HG02884 (cell line): Measurements from ENCODE around the gene RAX2.

Experiments
- ATAC-seq: cut with Tn5 transposase; IDR thresholded peaks from one replicate; pipeline ENCODE4 v1.9.1; 2021; ENCODE audit warnings: mild to moderate bottlenecking, moderate library complexity; ENCODE audit not compliant: unreplicated experiment

The RAX2 gene

DNA sequence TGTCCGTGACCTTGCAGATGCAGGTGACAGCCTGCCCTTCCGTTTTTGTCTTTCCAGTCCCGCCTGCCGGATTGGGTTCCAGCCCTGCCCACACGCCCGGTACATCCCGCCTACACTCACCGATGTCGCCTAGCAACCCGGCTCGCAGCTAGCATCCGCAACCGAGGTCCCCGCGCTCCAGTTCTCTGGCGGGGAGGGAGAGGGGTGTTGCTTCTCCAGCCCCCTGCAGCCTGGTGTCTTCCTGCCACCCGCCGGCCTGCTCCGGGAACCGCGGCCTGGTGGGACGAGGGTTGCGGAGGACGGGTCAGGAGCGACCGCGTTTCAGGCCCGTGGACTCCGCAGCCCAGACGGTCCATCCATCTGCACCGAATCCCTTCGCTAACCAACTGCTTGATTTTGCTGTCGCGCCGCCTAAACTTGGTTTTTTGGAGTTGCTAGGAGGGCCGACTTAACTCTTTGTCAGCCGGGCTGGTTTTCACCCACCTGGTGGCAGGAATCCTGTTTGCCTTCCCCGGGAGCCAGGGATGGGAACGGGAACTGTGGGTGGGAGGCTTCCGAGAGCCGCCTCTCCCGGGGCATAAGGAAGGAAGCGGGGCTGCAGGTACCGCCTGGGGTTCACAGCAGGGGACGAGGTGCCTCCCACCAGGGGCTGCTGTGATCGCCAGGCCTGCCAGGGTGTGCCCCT lies 29.5 kb upstream of the RAX2 start:
- ATAC-seq, result no peak

DNA sequence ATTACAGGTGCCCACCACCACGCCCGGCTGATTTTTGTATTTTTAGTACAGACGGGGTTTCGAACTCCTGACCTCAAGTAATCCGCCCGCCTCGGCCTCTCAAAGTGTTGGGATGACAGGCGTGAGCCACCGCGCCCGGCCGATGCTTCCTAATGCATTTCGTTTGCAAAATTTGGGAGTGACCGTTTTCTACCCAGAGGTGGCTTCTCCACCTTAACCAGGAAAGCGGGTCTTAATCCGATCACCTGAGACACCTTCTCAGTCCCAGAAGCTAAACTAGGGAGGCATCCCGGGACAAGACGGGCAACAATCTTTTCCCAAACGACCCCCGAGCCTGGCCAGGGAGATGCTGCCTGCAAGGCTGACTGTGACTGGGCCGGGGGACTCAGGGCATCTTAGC lies 29.0 kb upstream of the RAX2 start:
- ATAC-seq, result no peak

DNA sequence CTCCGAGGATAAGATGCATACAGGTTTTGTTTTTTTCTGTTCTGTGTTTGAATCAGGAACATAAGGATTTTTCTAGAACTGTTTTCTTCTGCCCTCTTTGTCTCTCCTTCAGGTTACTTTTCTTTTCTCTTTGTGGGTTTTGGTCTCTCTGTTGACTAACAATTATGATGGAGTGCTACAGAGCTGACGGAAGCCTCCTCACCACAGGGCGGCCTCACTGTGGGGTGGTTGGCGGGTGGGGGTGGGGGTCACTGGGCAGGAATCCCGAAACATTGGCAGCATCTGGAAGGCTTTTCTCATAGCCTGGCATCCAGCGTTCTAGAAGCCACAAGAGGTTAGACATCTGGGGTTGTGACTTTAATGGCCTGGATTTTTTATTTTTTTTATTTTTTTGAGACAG lies 26.1 kb upstream of the RAX2 start:
- ATAC-seq, result no peak

DNA sequence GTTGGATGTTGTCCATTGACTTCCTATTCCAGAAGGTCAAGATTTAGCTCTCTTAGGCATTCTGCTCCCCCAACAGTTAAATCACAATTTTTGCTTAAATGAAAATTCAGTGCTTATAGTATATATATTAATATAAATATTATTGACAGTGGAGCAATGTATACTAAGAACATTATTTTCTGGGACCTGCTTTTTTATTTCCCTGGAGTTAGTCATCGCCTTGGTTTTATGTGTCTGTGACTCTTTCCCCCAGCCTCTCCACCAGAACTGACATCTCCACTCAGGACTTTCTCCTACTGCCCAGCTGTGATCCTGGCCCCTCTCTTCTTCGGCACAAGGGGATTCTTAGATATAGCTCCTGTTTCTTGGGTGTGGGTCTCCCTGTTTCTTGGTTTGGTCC lies 24.3 kb upstream of the RAX2 start:
- no peak for ATAC-seq

DNA sequence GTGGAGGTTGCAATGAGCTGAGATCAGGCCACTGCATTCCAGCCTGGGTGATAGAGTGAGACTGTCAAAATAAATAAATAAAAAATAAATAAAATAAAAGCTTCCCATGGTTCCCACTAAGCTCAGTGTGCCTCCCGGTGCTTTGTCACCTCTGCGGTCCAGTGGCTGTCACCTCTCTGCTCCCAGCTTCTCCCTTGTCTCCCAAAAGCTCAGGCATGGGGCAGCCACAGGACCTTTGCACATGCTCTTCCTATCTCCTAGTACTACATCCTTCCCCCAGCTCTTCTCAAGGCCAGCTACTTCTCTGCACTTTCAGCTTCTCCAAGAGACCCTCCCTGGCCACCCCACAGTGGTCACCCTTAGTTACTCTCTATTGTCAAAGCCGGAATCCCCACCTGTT lies 21.8 kb upstream of the RAX2 start:
- no peak for ATAC-seq

DNA sequence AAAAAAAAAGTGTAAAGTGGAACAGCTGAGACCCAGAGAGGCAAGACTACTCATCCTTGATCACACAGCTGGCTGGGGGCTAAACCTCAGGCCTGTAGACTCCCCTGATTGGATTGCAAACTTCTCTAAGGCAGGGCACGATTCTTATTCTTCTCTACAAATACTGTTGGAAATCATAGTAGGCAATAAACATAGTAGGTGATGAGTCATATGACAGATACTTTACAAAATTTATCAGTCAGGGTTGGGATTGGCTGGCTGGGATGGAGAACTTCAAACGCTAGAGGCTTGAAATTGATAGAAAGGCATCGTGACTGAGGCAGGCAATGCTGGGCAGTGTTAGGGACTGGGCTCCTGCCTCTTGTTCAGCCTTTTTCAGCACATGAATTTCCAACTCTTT lies 20.1 kb upstream of the RAX2 start:
- ATAC-seq, result no peak

DNA sequence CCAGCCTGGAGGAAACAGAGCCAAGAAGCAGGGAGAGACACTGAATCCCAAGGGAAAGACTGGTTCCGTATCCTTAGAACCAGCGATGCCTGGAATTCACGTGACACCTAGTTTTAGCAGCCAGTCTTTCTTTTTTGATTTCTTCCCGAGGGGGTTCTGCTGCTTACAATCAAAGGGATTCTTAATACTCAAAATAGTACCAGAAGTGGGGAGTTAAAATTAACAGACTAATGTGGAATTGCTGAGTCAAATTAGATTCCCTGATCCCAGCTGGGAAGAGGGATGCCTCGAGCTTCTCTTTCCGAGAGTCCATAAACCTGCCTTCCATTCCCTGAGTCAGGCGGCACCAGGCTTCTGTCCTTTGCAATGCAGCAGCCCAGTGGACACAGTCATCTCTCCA lies 18.9 kb upstream of the RAX2 start:
- no peak for ATAC-seq

DNA sequence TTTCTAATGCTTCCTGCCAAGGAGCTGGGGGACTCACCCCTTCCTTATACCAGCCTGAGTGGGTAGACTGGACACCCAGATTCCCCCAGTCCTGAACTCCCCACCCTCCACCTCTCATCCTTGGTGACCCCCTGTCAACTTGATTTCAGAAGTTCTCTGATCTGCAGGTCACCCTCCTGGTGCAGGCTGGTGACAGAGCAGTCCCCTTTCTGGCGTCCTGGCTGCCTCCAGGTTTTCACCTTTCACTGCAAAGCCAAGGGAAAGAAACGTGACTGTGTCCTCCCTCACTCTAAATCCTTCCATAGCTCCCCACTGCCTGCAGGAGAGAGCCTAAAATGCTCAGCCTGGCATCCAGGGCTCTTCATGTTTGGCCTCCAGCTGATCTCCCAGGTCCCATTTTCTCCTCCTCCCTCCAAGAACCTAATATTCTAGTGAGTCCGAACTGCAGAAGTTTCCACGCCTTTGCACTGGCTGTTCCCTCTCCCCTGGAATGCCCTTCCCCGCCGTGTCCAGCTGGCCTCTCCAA lies 18.2 kb upstream of the RAX2 start:
- no peak for ATAC-seq

DNA sequence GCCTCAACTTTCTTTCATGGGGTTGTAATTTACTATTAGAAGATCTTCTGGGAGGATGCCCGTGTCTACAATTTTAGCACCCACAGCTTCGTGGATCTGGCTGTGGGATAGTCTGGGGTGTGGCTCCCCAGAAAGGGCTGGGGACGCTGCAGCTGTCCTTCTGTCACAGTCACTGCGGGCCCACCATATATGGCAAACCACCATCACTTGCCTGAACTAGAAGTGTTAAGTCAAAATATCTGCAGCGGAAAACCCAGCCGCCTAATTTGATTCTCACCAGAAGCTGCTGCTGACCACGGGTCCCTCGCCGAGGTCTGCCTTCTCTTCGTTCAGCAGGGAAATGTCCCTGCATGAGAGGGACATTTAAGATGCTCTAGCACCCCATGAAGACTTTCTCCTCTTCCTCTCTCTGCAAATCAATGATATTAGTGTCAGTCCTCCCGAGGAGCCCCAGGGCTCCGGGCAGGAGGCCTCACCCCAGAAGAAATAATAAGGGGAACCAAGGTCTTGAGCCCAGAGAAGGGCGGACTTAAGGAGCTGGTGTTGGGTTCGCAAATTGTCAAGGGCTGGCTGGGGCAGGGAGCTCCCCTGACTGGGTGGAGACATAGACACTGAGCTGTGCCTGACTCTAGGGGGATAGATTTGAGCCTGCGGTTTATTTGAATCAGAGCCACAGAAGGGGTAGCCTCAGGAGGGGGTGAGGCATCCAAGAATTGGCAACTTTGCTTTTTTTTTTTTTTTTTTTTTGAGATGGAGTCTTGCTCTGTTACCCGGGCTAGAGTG lies 17.2 kb upstream of the RAX2 start:
- ATAC-seq, result no peak

DNA sequence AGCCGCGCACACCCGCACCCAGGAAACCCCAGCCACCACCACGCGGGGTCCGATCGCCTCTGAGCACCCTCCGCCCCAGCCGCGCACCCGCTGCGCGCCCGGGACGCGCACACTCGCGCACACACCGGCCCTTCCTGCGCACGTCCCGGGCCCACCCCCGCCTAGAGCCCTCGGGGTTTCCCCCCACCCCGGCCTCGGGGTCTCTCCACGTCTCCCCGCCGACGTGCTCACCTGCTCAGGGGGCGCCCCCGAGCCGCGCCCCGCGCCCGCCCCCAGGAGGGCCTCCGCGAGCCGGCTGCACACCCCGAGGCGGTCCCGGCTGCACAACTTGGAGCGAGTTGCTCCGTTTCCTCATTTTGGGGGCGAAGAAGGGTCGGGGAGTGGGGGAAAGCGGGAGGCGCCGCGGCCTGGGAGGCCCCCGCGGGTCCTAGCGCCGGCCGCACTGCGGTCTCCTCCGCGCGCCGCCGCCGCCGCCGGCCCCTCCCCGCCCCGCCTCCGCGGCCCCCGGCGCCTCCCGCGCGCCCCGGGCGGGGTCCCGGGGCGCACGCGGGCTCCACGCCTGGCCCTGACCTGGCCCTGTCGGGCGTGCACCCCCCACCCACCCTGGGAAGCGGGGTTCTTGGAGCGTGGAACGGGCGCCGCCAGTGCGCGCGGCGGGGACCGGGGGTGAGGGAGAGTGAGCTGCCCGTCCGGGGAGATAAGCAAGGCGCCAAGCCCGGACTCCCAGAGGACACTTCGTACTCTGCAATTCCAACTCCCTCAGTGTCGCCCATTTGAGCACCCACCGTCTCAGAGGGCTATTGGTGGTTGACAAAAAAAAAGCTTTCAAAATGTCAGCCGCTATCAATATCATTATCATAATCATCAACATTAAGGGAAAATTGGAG lies 14.2 kb upstream of the RAX2 start, which contains the start of gene MATK:
MATK (minus strand) TSS at position 444 of the 887 bp plus-strand sequence. CDS start 1,246 bp downstream, outside the sequence.
- no peak for ATAC-seq

DNA sequence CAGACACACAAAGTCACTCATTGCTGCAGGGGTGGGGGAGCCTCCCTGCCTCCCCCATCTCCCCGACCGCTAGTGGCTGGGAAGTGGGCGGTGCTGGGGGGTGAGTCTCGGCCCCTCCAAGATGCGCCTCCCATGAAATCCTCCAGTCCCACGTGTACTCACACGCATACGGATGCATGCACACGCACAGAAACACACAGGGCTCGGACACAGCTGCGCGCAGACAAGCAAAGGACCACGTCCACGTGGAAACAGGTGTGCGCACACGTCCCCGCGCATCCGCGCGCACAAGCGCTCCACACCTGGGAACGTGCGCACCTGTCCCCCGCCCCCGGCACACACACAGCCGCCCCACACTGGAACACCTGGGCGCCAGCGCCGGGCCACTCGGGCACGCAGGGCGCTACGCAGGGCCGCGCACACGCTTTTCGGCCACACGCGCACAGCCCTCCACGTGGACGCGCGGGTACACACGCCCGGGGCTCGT lies 13.5 kb upstream of the RAX2 start:
- ATAC-seq, result no peak

DNA sequence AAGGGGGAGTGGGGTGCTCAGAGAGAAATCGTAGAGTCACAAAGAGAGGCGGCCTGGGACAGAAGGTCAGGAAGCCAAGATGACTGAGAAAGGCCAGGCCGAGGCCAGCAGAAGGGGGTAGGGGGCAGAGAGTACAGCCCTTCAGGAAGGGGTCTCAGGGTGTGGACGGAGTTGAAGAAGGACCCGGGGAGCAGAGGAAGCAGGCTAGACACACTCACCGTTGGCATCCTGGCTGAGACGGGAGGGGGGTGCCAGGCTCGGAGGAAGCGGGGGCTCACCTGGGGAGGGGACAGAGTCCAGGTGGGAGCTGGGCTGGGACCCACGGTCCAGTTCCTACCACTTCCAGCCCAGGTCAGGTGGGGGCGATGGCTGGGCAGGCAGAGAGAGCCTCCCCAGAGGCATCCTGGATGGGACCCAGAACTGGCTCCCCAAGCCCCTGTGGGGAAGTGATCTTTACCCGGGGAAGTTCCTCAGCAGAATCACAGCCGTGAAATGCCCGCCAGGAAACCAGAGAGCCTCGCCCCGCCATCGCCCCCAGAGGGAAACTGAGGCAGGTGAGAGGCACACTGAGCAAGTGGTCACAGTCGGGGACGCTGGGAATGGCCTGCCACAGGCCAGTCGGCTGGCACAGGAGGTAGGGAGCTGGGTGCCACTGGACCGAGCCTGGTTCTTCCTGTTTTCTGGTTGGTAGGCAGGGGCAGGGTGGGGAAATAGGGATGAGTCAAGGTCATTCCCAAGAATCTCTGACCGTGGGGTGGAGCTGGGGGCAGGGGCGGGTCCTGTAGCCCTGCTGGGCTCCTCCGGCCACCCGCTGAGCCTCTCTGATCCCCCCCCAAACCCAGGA lies 12.8 kb upstream of the RAX2 start:
- no peak for ATAC-seq

DNA sequence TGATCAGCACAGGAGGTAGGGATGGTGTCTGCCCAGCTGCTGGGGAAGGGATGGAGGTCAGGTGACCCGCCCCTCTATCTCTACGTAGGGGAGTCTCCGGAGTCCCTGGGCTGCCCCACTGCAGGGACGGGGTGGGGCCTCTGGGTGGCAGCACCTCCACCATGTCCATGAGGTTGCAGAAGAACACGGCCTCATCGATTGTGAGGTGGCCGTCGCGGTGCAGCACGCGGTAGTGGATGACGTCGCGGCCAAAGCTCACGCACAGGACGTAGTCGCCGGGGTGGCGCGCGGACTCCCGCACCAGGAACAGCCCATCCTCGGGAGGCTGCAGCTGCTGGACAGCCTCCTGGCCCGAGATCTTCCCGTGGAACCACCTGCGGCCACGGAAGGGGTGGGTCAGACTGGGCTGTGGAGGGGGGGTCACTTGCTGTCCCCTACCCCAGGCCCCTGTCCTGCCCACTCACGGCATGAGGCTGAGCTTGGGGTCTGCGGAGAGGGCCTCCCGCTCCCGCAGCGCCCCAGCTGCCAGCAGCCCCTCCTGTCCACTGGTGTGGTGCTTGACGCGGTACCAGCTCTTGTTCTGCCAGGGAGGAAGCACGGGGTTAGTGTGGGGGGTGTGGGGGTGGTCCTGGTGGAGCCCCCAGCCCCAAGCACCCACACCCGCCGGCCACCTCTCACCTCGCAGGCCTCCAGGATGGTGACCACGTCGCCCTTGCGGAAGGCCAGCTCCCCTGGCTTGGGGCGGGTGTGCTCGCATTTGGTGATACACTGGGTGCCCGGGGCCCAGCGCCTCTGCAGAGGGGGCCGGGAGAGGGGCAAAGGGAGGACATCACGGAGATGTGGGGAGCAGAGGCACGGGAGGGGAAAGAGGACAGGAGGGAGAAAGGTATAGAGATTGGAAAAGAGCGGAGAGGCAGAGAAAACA lies 11.9 kb upstream of the RAX2 start:
- ATAC-seq, result no peak

DNA sequence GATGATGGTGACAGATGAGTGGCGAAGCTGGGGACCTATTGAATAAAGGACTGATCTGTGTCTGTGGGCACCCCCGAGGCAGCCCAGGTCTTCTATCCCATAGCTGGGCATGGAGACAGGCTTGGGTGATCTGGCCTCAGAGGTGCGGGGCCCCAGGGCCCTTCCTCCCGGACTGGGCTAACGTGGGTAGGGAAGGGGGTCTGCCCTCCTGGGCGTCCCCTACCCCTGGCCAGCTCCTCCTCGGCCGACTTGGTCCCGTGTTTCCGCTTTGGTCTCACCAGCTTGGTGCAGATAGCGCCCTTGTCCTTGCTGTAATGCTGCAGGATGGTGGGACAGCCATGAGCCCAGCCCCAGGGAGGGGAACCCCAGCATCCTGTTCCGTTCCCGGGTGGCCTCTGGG lies 10.9 kb upstream of the RAX2 start:
- ATAC-seq, result no peak

DNA sequence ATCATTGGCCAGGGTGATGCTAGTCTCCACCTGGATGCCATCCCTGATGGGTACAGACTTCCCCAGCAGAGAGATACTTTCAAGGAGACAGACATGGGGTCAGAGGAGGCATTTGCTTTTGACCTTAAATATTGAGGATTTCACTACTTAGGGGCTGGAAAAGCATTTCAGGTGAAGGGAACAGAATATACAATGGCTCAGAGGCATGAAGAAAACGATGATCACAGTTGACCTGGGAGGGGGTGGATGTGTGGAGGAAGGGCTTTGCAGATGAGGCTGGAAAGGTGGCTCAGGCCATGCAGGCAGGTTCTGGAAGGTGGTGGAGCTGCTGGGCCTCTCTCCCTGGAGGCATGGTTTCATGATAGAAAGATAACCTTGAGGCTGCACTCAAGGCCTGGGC lies 10.3 kb upstream of the RAX2 start:
- ATAC-seq, result no peak

DNA sequence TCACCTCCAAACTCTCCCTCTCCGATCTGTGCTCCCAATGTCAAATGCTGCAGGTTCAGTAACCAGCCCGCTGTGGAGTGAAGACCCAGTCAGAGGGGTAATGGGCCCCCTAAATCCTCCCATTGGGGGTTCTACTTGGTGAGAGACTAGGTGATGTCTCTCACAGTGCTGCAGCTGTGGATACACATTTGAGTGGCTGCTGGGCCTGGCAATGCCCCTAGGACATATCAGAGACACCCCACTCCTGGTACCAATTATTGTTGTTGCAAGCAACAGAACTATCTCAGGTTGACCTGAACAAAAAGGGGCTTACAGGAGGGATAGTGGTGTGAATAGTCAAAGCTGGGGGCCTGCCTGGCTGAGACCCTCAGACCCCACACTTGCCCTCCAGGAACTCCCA lies 9.6 kb upstream of the RAX2 start:
- ATAC-seq, result no peak

DNA sequence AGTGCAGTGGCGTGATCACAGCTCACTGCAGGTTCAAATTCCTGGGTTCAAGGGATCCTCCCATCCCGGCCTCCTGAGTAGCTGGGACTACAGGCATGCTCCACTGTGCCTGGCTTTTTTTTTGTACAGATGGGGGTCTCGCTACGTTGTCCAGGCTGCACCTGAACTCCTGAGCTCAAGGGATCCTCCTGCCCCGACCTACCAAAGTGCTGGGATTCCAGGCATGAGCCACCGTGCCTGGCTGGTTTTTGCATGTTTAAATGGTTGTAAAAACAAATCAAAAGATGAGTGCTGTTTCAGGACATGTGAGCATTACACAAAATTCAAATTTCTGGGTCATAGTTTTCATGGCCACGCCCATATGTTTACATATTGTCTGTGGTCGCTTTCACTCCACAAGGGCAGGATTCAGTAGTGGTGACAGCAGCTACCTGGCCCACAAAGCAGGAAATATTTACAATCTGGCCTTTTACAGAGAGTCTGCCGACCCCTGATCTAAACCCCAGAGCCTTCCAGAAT lies 8.8 kb upstream of the RAX2 start:
- ATAC-seq, result no peak

DNA sequence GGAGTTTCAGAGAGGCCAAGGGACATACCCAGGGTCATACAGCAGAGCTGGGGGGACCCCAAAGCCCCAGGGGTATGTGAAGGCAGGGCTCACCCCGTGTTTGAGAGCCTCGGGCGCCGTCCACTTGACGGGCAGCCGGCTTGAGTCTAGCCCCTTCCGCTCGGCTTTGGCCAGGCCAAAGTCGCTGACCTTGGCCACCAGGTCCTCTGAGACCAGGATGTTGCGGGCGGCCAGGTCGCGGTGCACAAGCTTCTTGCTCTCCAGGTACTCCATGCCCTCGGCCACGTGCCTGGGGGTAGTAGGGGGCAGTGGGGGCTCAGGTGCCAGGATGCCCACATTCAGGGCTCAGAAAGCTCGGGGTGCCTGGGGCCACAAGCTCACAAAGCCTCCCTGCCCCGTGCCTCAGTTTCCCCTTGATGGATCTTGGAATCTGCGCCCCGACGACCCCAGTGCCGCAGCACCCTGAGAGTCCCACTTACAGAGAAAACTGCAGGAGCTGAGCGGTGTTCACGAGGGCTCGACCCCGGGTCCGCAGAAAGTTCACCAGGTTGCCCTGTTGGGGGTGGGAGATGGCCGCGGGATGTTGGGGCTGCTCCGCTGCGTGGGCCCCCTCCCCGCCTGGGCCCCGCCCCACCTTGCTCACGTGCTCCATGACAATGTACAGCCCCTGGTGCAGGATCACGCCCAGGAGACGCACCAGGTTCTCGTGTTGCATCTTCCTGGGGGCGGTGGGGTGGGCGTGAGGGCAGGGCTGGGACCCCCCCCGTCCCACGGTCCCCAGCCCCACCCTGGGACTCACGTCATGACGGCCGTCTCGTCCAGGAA lies 7.1 kb upstream of the RAX2 start:
- no peak for ATAC-seq
